Thyroid gland (tissue), 4 donors: Measurements from ENCODE around the gene TBC1D4. TPM values are rescaled to one million over a fixed set of nuclear protein-coding genes. Genes with fewer than 3 reads are reported as not detected.

Experiments used
- DNase-seq, 2 donors: peaks; one replicate each; pipeline ENCODE4 v3.0.0-alpha.2; 2019
- H3K27ac ChIP-seq, 3 donors: fragments of 200-600 bp; sonication (generic); 1 replicate in 2 of 3; 2 replicates in 1 of 3; pipeline ENCODE4 v1.5.1; 2016 to 2019; ENCODE audit warnings: mild to moderate bottlenecking in 1 of 3, moderate library complexity in 1 of 3
- H3K27me3 ChIP-seq: fragments of 200-600 bp; sonication (generic); one replicate; pipeline ENCODE4 v1.5.1; 2019
- H3K36me3 ChIP-seq, 2 donors: fragments of 200-600 bp; sonication (generic); one replicate each; pipeline ENCODE4 v1.5.1; 2016 to 2019
- H3K4me1 ChIP-seq, 2 donors: fragments of 200-600 bp; sonication (generic); one replicate each; pipeline ENCODE4 v1.5.1; 2017 to 2019
- H3K4me3 ChIP-seq, 3 donors: fragments of 200-600 bp; sonication (generic); replicated peaks in 1 of 3; 1 replicate in 2 of 3; 2 replicates in 1 of 3; pipeline ENCODE4 v1.5.1; 2016; ENCODE audit warnings: mild to moderate bottlenecking in 1 of 3
- H3K9me3 ChIP-seq: fragments of 200-600 bp; sonication (generic); one replicate; pipeline ENCODE4 v1.5.1; 2017
- CTCF ChIP-seq, 6 experiments: fragments of 200-600 bp in 3 of 6; fragments of 450-650 bp in 3 of 6; sonication (generic) in 3 of 6; IDR thresholded peaks; one replicate each; pipeline ENCODE4 v1.5.1; 2016 to 2019; ENCODE audit warnings: antibody characterized with exemption in 6 of 6, mild to moderate bottlenecking in 2 of 6, inconsistent platforms in 1 of 6, moderate library complexity in 1 of 6
- POLR2A ChIP-seq, 2 donors: fragments of 450-650 bp; IDR thresholded peaks; one replicate each; pipeline ENCODE4 v1.6.1; 2017; ENCODE audit warnings: antibody characterized with exemption in 2 of 2, mild to moderate bottlenecking in 2 of 2, moderate library complexity in 1 of 2
- WGBS, 2 donors: methylation state at CpG; one replicate each; pipeline ENCODE4 v1.1.5; 2017; 5-methylcytosine and 5-hydroxymethylcytosine counted together
- intact Hi-C: fragments of 100-400 bp; cut with DNase I; formaldehyde crosslinking; loops from one replicate; pipeline ENCODE4 v1.15.1; 2023
- total RNA-seq, 4 donors: library from RNA; depleted of rRNA; stranded (reverse); fragments of >200 nt; gene quantifications; one replicate each; pipeline ENCODE4 v1.2.3, GENCODE V29; 2016

The TBC1D4 gene
- total RNA-seq, 4 donors from 2014 or later = 42.5 to 72.6 (median 70.6) TPM

- Histone ChIP-seq H3K4me1 (peaks cover 55 to 63% of the 10 kb centered on the region in 2 donors), H3K36me3 (no peaks in the 10 kb centered on the region), H3K4me3 (no peak overlapping the region), H3K27ac (peak overlapping the region; percentile 55 to 72 (median 59)), H3K27me3 (no peaks in the 10 kb centered on the region), H3K9me3 (no peaks in the 10 kb centered on the region)
- TF ChIP-seq CTCF (IDR thresholded peaks at IDR 0.05) (no peak), POLR2A (IDR thresholded peaks at IDR 0.05) (no peak)
- intact Hi-C loops = no loop called here
- DNase-seq = no peak
- 42 to 46% methylated on average over 6 of the region's 6 CpGs for WGBS, 2 donors
Measured at GRCh38 chr13:75416327-75417011, 65.5 kb downstream of the TBC1D4 start.

- no peaks in the 10 kb centered on the region for H3K9me3 ChIP-seq
- DNase-seq = no peak
- no peak for TF ChIP-seq CTCF (IDR thresholded peaks at IDR 0.05)
- no peak for TF ChIP-seq POLR2A (IDR thresholded peaks at IDR 0.05)
- peaks cover 48 to 55% of the 10 kb centered on the region in 2 donors for H3K4me1 ChIP-seq
- H3K27me3 ChIP-seq = no peaks in the 10 kb centered on the region
- H3K27ac ChIP-seq = peak overlapping the region; percentile 37 to 72 (median 55)
- intact Hi-C loops = no loop called here
- H3K36me3 ChIP-seq = no peaks in the 10 kb centered on the region
- no peak overlapping the region for H3K4me3 ChIP-seq
- WGBS, 2 donors = 84 to 85% methylated on average over 1 of the region's 1 CpG
Measured at GRCh38 chr13:75415694-75416093, 66.3 kb downstream of the TBC1D4 start.

GRCh38 chr13:75415171-75415570 lies 66.8 kb downstream of the TBC1D4 start:
- no peaks in the 10 kb centered on the region for H3K27me3 ChIP-seq
- no peaks in the 10 kb centered on the region for H3K36me3 ChIP-seq
- H3K4me1 ChIP-seq = peaks cover 42 to 50% of the 10 kb centered on the region in 2 donors
- peak overlapping the region in 2 of 3 donors; percentile 37 to 55 for H3K27ac ChIP-seq
- 86% methylated on average over 2 of the region's 2 CpGs for WGBS, 2 donors
- no peak for DNase-seq
- H3K9me3 ChIP-seq = no peaks in the 10 kb centered on the region
- no peak overlapping the region for H3K4me3 ChIP-seq
- intact Hi-C loops = no loop called here
- no peak for TF ChIP-seq CTCF (IDR thresholded peaks at IDR 0.05)
- no peak for TF ChIP-seq POLR2A (IDR thresholded peaks at IDR 0.05)

- Histone ChIP-seq H3K4me3 (no peak overlapping the region), H3K27me3 (no peaks in the 10 kb centered on the region), H3K36me3 (no peaks in the 10 kb centered on the region), H3K27ac (no peak overlapping the region), H3K9me3 (no peaks in the 10 kb centered on the region), H3K4me1 (peaks cover 34 to 40% of the 10 kb centered on the region in 2 donors)
- no peak for TF ChIP-seq POLR2A (IDR thresholded peaks at IDR 0.05)
- TF ChIP-seq CTCF (IDR thresholded peaks at IDR 0.05) = no peak
- no peak for DNase-seq
- intact Hi-C loops = no loop called here
- 95 to 97% methylated on average over 2 of the region's 2 CpGs for WGBS, 2 donors
Measured at GRCh38 chr13:75414036-75414827, 67.7 kb downstream of the TBC1D4 start.
